ENCODE results near the gene ZNF581.

Gene ZNF581

GRCh38 chr19:55656988-55657747, 13.7 kb downstream of the ZNF581 start:
- Histone ChIP-seq H3K4me3 (peak overlapping the region; percentile 100), H3K9ac (ENCODE audit: insufficient read length) (peak overlapping the region; percentile 100), H3K36me3 (ENCODE audit: insufficient read depth, low read length) (peaks cover 55% of the 10 kb centered on the region), H3K9me3 (ENCODE audit: low read depth, low read length) (no peaks in the 10 kb centered on the region), H3K27ac (peak overlapping the region; percentile 57; the same call in 1 of the 2 replicates)
- TF ChIP-seq POLR2AphosphoS5 (IDR thresholded peaks at IDR 0.05; ENCODE audit: borderline replicate concordance, low read depth, low read length) (no peak), FOXP2 (optimal IDR thresholded peaks at IDR 0.05; ENCODE audit: control extremely low read depth, extremely low read length, insufficient read depth) (no peak), EZH2 (IDR thresholded peaks at IDR 0.05) (no peak)
- DNase-seq (ENCODE audit: low read depth, low spot score): no peak

GRCh38 chr19:55658846-55659459, 15.5 kb downstream of the ZNF581 start:
- H3K9me3 ChIP-seq (ENCODE audit: low read depth, low read length): no peaks in the 10 kb centered on the region
- H3K9ac ChIP-seq (ENCODE audit: insufficient read length): no peak overlapping the region
- no peak for DNase-seq (ENCODE audit: low read depth, low spot score)
- no peak overlapping the region; the same call in 1 of the 2 replicates for H3K4me3 ChIP-seq
- 0 out of 2 replicates have a peak overlapping the region, but pooled peaks have one; percentile 25 for H3K27ac ChIP-seq
- peaks cover 71% of the 10 kb centered on the region for H3K36me3 ChIP-seq (ENCODE audit: insufficient read depth, low read length)
- TF ChIP-seq EZH2 (IDR thresholded peaks at IDR 0.05) (no peak), POLR2AphosphoS5 (IDR thresholded peaks at IDR 0.05; ENCODE audit: borderline replicate concordance, low read depth, low read length) (no peak), FOXP2 (optimal IDR thresholded peaks at IDR 0.05; ENCODE audit: control extremely low read depth, extremely low read length, insufficient read depth) (no peak)

- TF ChIP-seq POLR2AphosphoS5 (IDR thresholded peaks at IDR 0.05; ENCODE audit: borderline replicate concordance, low read depth, low read length) (no peak), EZH2 (IDR thresholded peaks at IDR 0.05) (no peak), FOXP2 (optimal IDR thresholded peaks at IDR 0.05; ENCODE audit: control extremely low read depth, extremely low read length, insufficient read depth) (no peak)
- peaks cover 80% of the 10 kb centered on the region for H3K36me3 ChIP-seq (ENCODE audit: insufficient read depth, low read length)
These were observed 16.4 kb downstream of the ZNF581 start for GRCh38 chr19:55659822-55660221.

GRCh38 chr19:55660404-55660803, 17.0 kb downstream of the ZNF581 start:
- TF ChIP-seq EZH2 (IDR thresholded peaks at IDR 0.05): no peak
- TF ChIP-seq POLR2AphosphoS5 (IDR thresholded peaks at IDR 0.05; ENCODE audit: borderline replicate concordance, low read depth, low read length): no peak
- no peak for TF ChIP-seq FOXP2 (optimal IDR thresholded peaks at IDR 0.05; ENCODE audit: control extremely low read depth, extremely low read length, insufficient read depth)
- Histone ChIP-seq H3K36me3 (ENCODE audit: insufficient read depth, low read length) (peaks cover 83% of the 10 kb centered on the region), H3K9ac (ENCODE audit: insufficient read length) (no peak overlapping the region), H3K9me3 (ENCODE audit: low read depth, low read length) (no peaks in the 10 kb centered on the region), H3K4me3 (no peak overlapping the region), H3K27ac (no peak overlapping the region)
- no peak for DNase-seq (ENCODE audit: low read depth, low spot score)

More at GRCh38 chr19:55659822-55660221, 16.4 kb downstream of the ZNF581 start:
- Histone ChIP-seq H3K27ac (no peak overlapping the region; the same call in 1 of the 2 replicates), H3K9me3 (ENCODE audit: low read depth, low read length) (no peaks in the 10 kb centered on the region), H3K9ac (ENCODE audit: insufficient read length) (no peak overlapping the region), H3K4me3 (no peak overlapping the region)
- no peak for DNase-seq (ENCODE audit: low read depth, low spot score)

- Histone ChIP-seq H3K36me3 (ENCODE audit: insufficient read depth, low read length) (peaks cover 81% of the 10 kb centered on the region), H3K4me3 (no peak overlapping the region), H3K9ac (ENCODE audit: insufficient read length) (no peak overlapping the region), H3K9me3 (ENCODE audit: low read depth, low read length) (no peaks in the 10 kb centered on the region), H3K27ac (no peak overlapping the region)
- DNase-seq (ENCODE audit: low read depth, low spot score): no peak
- TF ChIP-seq FOXP2 (optimal IDR thresholded peaks at IDR 0.05; ENCODE audit: control extremely low read depth, extremely low read length, insufficient read depth) (no peak), POLR2AphosphoS5 (IDR thresholded peaks at IDR 0.05; ENCODE audit: borderline replicate concordance, low read depth, low read length) (no peak), EZH2 (IDR thresholded peaks at IDR 0.05) (no peak)
These were observed 17.5 kb downstream of the ZNF581 start for GRCh38 chr19:55660991-55661390.

GRCh38 chr19:55661826-55662225, 18.4 kb downstream of the ZNF581 start:
- Histone ChIP-seq H3K9me3 (ENCODE audit: low read depth, low read length) (no peaks in the 10 kb centered on the region), H3K4me3 (no peak overlapping the region), H3K27ac (no peak overlapping the region), H3K36me3 (ENCODE audit: insufficient read depth, low read length) (peaks cover 84% of the 10 kb centered on the region), H3K9ac (ENCODE audit: insufficient read length) (no peak overlapping the region)
- no peak for TF ChIP-seq FOXP2 (optimal IDR thresholded peaks at IDR 0.05; ENCODE audit: control extremely low read depth, extremely low read length, insufficient read depth)
- TF ChIP-seq EZH2 (IDR thresholded peaks at IDR 0.05): no peak
- no peak for TF ChIP-seq POLR2AphosphoS5 (IDR thresholded peaks at IDR 0.05; ENCODE audit: borderline replicate concordance, low read depth, low read length)
- no peak for DNase-seq (ENCODE audit: low read depth, low spot score)

GRCh38 chr19:55663846-55664536, 20.5 kb downstream of the ZNF581 start:
- Histone ChIP-seq H3K4me3 (no peak overlapping the region), H3K9me3 (ENCODE audit: low read depth, low read length) (no peaks in the 10 kb centered on the region), H3K9ac (ENCODE audit: insufficient read length) (no peak overlapping the region), H3K36me3 (ENCODE audit: insufficient read depth, low read length) (peaks cover 93% of the 10 kb centered on the region), H3K27ac (no peak overlapping the region)
- TF ChIP-seq POLR2AphosphoS5 (IDR thresholded peaks at IDR 0.05; ENCODE audit: borderline replicate concordance, low read depth, low read length): peak; percentile 20; the same call in 1 of the 2 replicates
- TF ChIP-seq EZH2 (IDR thresholded peaks at IDR 0.05): no peak
- no peak for DNase-seq (ENCODE audit: low read depth, low spot score)

GRCh38 chr19:55666343-55667005, 23.0 kb downstream of the ZNF581 start:
- H3K9me3 ChIP-seq (ENCODE audit: low read depth, low read length): no peaks in the 10 kb centered on the region
- H3K9ac ChIP-seq (ENCODE audit: insufficient read length): no peak overlapping the region
- TF ChIP-seq EZH2 (IDR thresholded peaks at IDR 0.05): no peak
- no peak for TF ChIP-seq FOXP2 (optimal IDR thresholded peaks at IDR 0.05; ENCODE audit: control extremely low read depth, extremely low read length, insufficient read depth)
- TF ChIP-seq POLR2AphosphoS5 (IDR thresholded peaks at IDR 0.05; ENCODE audit: borderline replicate concordance, low read depth, low read length): no peak
- H3K36me3 ChIP-seq (ENCODE audit: insufficient read depth, low read length): peaks cover 88% of the 10 kb centered on the region
- no peak for DNase-seq (ENCODE audit: low read depth, low spot score)
- H3K27ac ChIP-seq: no peak overlapping the region
- H3K4me3 ChIP-seq: no peak overlapping the region

All from SK-N-MC (cell line).